Type B pancreatic cell (in vitro differentiated cells): Measurements from ENCODE around the gene GUCY1A1. TPM values are rescaled to one million over a fixed set of nuclear protein-coding genes. Genes with fewer than 3 reads are reported as not detected.

Source experiments
- DNase-seq: peaks from one replicate; pipeline ENCODE4 v3.0.0; 2021; ENCODE audit warnings: mixed read lengths; ENCODE audit not compliant: unreplicated experiment; ENCODE audit errors: extremely low spot score
- H3K27ac Mint-ChIP-seq: 2 replicates; pipeline ENCODE4 v1.8.0; 2021; ENCODE audit warnings: mild to moderate bottlenecking, mixed read lengths
- H3K27me3 Mint-ChIP-seq: 2 replicates; pipeline ENCODE4 v1.8.0; 2021; ENCODE audit warnings: mixed read lengths
- H3K36me3 Mint-ChIP-seq: 2 replicates; pipeline ENCODE4 v1.8.0; 2021; ENCODE audit warnings: mixed read lengths
- H3K4me1 Mint-ChIP-seq: one replicate; pipeline ENCODE4 v1.8.0; 2021; ENCODE audit warnings: mixed read lengths; ENCODE audit not compliant: unreplicated experiment
- H3K4me3 Mint-ChIP-seq: 2 replicates; pipeline ENCODE4 v1.8.0; 2021; ENCODE audit warnings: mild to moderate bottlenecking, mixed read lengths
- H3K9me3 Mint-ChIP-seq: 2 replicates; pipeline ENCODE4 v1.8.0; 2021; ENCODE audit warnings: mixed read lengths
- CTCF ChIP-seq: fragments of 200-600 bp; sonication (generic); conservative IDR thresholded peaks from 2 replicates; pipeline ENCODE4 v1.5.0; 2021; ENCODE audit warnings: antibody characterized with exemption, mild to moderate bottlenecking
- total RNA-seq: library from RNA; stranded (reverse); gene quantifications from 2 replicates; pipeline ENCODE4 v1.2.1, GENCODE V29; 2021; ENCODE audit warnings: low replicate concordance

GUCY1A1 gene
- total RNA-seq, 1 donor from 2014 or later, result 6.2 TPM

GRCh38 chr4:155704841-155705404 is 38.3 kb downstream of the GUCY1A1 start:
- no peak for TF ChIP-seq CTCF
- no peak overlapping the region for H3K27ac Mint-ChIP-seq
- H3K27me3 Mint-ChIP-seq, result no peaks in the 10 kb centered on the region
- no peaks in the 10 kb centered on the region for H3K36me3 Mint-ChIP-seq
- H3K4me1 Mint-ChIP-seq, result peaks cover 5% of the 10 kb centered on the region
- no peak overlapping the region for H3K4me3 Mint-ChIP-seq
- no peak for DNase-seq
- H3K9me3 Mint-ChIP-seq, result peaks cover 4% of the 10 kb centered on the region

- H3K27ac Mint-ChIP-seq, result peak overlapping the region; percentile 44
- no peak for DNase-seq
- TF ChIP-seq CTCF, result no peak
- peaks cover 4% of the 10 kb centered on the region for H3K9me3 Mint-ChIP-seq
- no peaks in the 10 kb centered on the region for H3K36me3 Mint-ChIP-seq
- peak overlapping the region; percentile 42 for H3K4me3 Mint-ChIP-seq
- H3K4me1 Mint-ChIP-seq, result peaks cover 5% of the 10 kb centered on the region
- H3K27me3 Mint-ChIP-seq, result no peaks in the 10 kb centered on the region
These were observed 39.0 kb downstream of the GUCY1A1 start for GRCh38 chr4:155705664-155706063.

GRCh38 chr4:155706147-155706546 is 39.5 kb downstream of the GUCY1A1 start:
- no peak for TF ChIP-seq CTCF
- Mint-ChIP-seq H3K9me3 (peaks cover 3% of the 10 kb centered on the region), H3K4me1 (peaks cover 5% of the 10 kb centered on the region), H3K27ac (no peak overlapping the region), H3K36me3 (no peaks in the 10 kb centered on the region), H3K4me3 (no peak overlapping the region), H3K27me3 (no peaks in the 10 kb centered on the region)
- no peak for DNase-seq

GRCh38 chr4:155707251-155707650 is 40.6 kb downstream of the GUCY1A1 start:
- no peak overlapping the region for H3K27ac Mint-ChIP-seq
- no peak for DNase-seq
- H3K4me3 Mint-ChIP-seq, result no peak overlapping the region
- H3K27me3 Mint-ChIP-seq, result no peaks in the 10 kb centered on the region
- H3K9me3 Mint-ChIP-seq, result no peaks in the 10 kb centered on the region
- TF ChIP-seq CTCF, result no peak
- H3K36me3 Mint-ChIP-seq, result no peaks in the 10 kb centered on the region
- peaks cover 5% of the 10 kb centered on the region for H3K4me1 Mint-ChIP-seq

GRCh38 chr4:155708782-155709181 is 42.1 kb downstream of the GUCY1A1 start:
- no peak overlapping the region for H3K27ac Mint-ChIP-seq

More at GRCh38 chr4:155708782-155709181, 42.1 kb downstream of the GUCY1A1 start:
- peaks cover 7% of the 10 kb centered on the region for H3K36me3 Mint-ChIP-seq
- H3K27me3 Mint-ChIP-seq, result no peaks in the 10 kb centered on the region
- TF ChIP-seq CTCF, result no peak
- peaks cover 5% of the 10 kb centered on the region for H3K4me1 Mint-ChIP-seq
- H3K9me3 Mint-ChIP-seq, result no peaks in the 10 kb centered on the region
- no peak overlapping the region for H3K4me3 Mint-ChIP-seq
- DNase-seq, result no peak
